Colonic mucosa (tissue), 4 donors: ENCODE data around the gene HOXC10. TPM values are rescaled to one million over a fixed set of nuclear protein-coding genes. Genes with fewer than 3 reads are reported as not detected.

Source experiments
- DNase-seq: peaks from one replicate; pipeline ENCODE4 v3.0.0-alpha.2; 2020
- H3K27ac ChIP-seq: fragments of 200-600 bp; one replicate; pipeline ENCODE4 v1.8.0; 2021
- H3K27me3 ChIP-seq: fragments of 200-600 bp; one replicate; pipeline ENCODE4 v1.8.0; 2021
- H3K36me3 ChIP-seq: fragments of 200-600 bp; one replicate; pipeline ENCODE4 v1.8.0; 2021
- H3K4me1 ChIP-seq: fragments of 200-600 bp; one replicate; pipeline ENCODE4 v1.8.0; 2021; ENCODE audit warnings: mild to moderate bottlenecking
- H3K4me3 ChIP-seq: fragments of 200-600 bp; one replicate; pipeline ENCODE4 v1.8.0; 2021
- H3K9ac ChIP-seq, 2 donors: one replicate each; pipeline ENCODE4 v1.7.0; 2013; ENCODE audit warnings: control low read depth in 2 of 2, low read depth in 2 of 2, low read length in 2 of 2
- H3K9me3 ChIP-seq: fragments of 200-600 bp; one replicate; pipeline ENCODE4 v1.8.0; 2021
- intact Hi-C: fragments of 100-400 bp; cut with DNase I; formaldehyde crosslinking; loops from one replicate; pipeline ENCODE4 v1.14.1; 2022
- total RNA-seq, 2 donors: library from RNA; stranded (reverse); fragmentation: NEBNext Ultra II Directional in 1 of 2; extraction: Animal tissue kit (Norgen Biotek cat#: 25700) in 1 of 2; gene quantifications; one replicate each; pipeline ENCODE4 v1.2.1, GENCODE V29; 2021
- TF ChIP-seq, protein P1 (sequence below): fragments of 200-600 bp; IDR thresholded peaks from one replicate; pipeline ENCODE4 v1.8.0; 2022; ENCODE audit warnings: antibody characterized with exemption, mild to moderate bottlenecking
- donor health status: healthy.
- donor health status: DM: no; HTN: no; CAD: no.
- donor health status: DM: no; HTN: no; CAD: no.

The HOXC10 gene
- total RNA-seq, 2 donors from 2014 or later: not detected

DNA sequence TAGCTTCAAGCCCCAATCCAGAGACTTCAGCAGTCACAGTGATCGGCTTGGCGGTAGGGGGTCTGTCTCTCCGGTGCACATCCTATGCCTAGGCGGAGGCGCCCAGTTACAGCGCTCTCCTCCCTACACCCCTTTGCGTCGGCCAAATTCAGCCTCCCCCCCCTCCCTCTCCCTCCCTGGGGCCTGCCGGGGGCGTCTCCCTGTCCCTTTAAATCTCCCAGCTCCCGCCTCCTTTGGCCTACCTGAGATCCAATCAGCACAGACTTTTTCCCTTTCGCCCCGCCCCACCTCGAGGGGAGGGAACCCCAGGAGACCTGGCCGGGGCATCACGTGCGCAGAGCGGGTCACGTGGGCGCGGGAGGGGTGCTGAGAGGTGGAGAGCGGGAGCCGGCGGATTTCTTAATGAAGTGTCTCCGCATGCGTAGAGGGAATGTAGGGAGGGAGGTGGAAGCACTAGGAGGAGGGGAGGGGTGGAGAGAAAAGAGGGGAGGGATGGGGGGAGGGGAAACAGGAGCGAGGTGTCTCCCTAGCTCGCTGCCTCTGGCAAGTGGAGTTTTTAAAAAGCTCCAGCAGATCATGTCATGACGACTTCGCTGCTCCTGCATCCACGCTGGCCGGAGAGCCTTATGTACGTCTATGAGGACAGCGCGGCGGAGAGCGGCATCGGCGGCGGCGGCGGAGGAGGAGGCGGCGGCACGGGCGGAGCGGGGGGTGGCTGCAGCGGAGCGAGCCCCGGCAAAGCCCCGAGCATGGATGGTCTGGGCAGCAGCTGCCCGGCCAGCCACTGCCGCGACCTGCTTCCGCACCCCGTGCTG lies 46.4 kb upstream of the HOXC10 start, which contains the start of gene HOXC13:
HOXC13 (plus strand) TSS at position 506 of the 815 bp plus-strand sequence; CDS start at position 582, 76 bp downstream.
- no peaks in the 10 kb centered on the region for H3K4me1 ChIP-seq
- TF ChIP-seq, protein P1, sequence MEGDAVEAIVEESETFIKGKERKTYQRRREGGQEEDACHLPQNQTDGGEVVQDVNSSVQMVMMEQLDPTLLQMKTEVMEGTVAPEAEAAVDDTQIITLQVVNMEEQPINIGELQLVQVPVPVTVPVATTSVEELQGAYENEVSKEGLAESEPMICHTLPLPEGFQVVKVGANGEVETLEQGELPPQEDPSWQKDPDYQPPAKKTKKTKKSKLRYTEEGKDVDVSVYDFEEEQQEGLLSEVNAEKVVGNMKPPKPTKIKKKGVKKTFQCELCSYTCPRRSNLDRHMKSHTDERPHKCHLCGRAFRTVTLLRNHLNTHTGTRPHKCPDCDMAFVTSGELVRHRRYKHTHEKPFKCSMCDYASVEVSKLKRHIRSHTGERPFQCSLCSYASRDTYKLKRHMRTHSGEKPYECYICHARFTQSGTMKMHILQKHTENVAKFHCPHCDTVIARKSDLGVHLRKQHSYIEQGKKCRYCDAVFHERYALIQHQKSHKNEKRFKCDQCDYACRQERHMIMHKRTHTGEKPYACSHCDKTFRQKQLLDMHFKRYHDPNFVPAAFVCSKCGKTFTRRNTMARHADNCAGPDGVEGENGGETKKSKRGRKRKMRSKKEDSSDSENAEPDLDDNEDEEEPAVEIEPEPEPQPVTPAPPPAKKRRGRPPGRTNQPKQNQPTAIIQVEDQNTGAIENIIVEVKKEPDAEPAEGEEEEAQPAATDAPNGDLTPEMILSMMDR: no peak
- no peak within 1 kb of the TSS for H3K27ac ChIP-seq
- DNase-seq: peak; percentile 38
- intact Hi-C loops: no loop called here
- H3K36me3 ChIP-seq: no peaks in the 10 kb centered on the region
- no peak within 1 kb of the TSS for H3K9ac ChIP-seq
- peaks cover 87% of the 10 kb centered on the region for H3K27me3 ChIP-seq
- no peaks in the 10 kb centered on the region for H3K9me3 ChIP-seq
- H3K4me3 ChIP-seq: no peak within 1 kb of the TSS

DNA sequence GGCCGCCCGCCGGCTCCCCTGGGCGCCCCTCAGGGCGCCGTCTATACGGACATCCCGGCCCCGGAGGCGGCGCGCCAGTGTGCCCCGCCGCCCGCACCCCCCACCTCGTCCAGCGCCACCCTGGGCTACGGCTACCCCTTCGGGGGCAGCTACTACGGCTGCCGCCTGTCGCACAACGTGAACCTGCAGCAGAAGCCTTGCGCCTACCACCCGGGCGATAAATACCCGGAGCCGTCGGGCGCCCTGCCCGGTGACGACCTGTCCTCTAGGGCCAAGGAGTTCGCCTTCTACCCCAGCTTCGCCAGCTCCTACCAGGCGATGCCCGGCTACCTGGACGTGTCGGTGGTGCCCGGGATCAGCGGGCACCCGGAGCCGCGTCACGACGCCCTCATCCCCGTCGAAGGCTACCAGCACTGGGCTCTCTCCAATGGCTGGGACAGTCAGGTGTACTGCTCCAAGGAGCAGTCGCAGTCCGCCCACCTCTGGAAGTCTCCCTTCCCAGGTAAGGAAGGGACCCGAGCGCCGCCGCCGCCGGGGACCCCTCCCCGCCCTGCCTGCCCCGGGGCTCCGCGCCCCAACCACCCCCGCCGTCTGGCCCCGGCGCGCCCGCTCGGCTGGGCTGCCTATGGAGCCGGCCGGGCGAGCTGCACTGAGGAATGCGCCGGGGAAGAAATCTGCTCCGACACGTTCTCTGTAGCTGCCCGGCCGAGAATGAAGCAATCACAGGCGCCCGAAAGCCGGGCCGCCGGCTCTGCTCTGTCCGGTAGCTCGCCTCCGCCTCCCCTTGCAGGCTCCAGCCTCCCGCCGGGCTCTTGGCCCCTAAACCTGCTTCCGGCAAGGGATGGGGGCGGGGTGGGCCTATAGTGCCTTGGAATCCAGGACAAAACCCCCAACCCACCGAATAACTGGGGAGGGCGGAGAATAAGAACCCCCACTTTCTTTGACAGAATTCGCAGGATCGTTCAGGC lies 45.5 kb upstream of the HOXC10 start:
- no peaks in the 10 kb centered on the region for H3K36me3 ChIP-seq
- no peak overlapping the region for H3K27ac ChIP-seq
- TF ChIP-seq, protein P1: no peak
- no peak overlapping the region for H3K9ac ChIP-seq
- H3K9me3 ChIP-seq: no peaks in the 10 kb centered on the region
- intact Hi-C loops: no loop called here
- no peak overlapping the region for H3K4me3 ChIP-seq
- no peaks in the 10 kb centered on the region for H3K4me1 ChIP-seq
- H3K27me3 ChIP-seq: peaks cover 87% of the 10 kb centered on the region
- no peak for DNase-seq

DNA sequence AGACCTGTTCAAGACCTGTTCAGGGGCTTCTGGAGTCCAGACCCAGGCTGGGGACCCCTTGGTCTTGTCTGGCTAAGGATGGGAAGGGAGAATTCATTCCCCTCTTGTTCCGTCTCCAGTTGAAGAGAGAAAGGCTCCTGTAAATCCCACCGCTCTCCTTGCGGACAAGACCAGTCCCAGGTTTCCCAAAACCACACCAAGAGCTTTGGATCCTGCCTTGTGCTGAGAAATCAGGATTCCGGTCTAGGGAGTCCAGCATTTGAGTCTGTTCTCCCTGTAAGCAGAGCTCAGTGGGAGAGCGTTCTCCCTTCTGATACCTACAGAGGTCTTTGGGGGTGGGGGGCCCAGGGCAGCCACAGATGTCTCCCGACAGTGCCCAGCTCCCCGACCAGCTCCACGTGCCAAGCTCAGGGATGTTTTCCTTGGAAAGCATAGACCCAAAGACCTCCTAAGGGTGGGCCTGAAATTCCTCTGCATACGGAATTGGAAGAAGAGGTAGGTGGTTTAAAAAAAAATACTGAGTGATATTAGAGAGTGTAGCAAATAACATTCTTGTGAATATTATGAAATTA lies 44.4 kb upstream of the HOXC10 start:
- Histone ChIP-seq H3K9me3 (no peaks in the 10 kb centered on the region), H3K27me3 (peaks cover 87% of the 10 kb centered on the region), H3K36me3 (no peaks in the 10 kb centered on the region), H3K9ac (no peak overlapping the region), H3K4me3 (no peak overlapping the region), H3K27ac (no peak overlapping the region), H3K4me1 (no peaks in the 10 kb centered on the region)
- TF ChIP-seq, protein P1: no peak
- DNase-seq: no peak
- intact Hi-C loops: no loop called here

DNA sequence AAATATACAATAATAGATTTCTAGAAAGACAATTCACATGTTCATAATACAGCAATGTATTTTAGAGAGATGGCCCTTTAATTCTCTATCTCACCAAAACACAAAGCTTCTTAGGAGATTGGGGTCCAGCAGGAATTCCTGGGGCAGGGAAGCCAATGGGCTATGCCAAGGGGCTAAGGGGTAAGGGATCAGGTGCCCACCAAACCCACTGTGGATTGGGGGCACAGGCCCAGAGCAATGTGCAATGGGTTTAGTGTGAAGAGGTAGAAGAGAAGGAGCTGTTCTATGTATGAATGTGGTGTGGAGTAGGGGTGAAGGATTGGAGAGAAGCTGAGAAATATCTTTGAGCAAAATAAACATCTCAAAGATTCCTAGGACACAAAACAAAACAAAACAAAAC lies 43.8 kb upstream of the HOXC10 start:
- peaks cover 87% of the 10 kb centered on the region for H3K27me3 ChIP-seq
- H3K27ac ChIP-seq: no peak overlapping the region
- TF ChIP-seq, protein P1: no peak
- H3K9me3 ChIP-seq: no peaks in the 10 kb centered on the region
- H3K4me3 ChIP-seq: no peak overlapping the region
- H3K9ac ChIP-seq: no peak overlapping the region
- intact Hi-C loops: no loop called here
- H3K4me1 ChIP-seq: no peaks in the 10 kb centered on the region
- no peak for DNase-seq
- H3K36me3 ChIP-seq: no peaks in the 10 kb centered on the region

DNA sequence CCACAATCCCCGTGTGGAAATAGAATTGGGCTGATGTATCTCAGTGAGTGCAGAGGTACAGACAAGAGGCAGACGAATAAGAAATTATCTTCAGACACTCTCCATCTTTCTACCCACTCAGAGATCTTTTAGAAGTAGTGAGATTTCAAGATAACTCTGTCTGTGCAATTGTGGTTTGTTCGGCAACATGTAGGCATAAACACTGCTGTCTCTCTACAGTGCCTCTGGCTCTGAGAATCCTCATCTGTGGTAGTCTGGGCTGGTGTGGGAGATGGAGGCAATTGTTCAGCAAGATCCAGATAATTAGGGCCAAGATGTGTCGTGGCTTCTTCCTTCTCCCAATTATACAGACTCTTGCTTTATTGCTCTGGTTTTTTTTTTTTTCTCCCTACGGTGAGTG lies 43.2 kb upstream of the HOXC10 start:
- H3K4me1 ChIP-seq: no peaks in the 10 kb centered on the region
- H3K27ac ChIP-seq: no peak overlapping the region
- no peaks in the 10 kb centered on the region for H3K9me3 ChIP-seq
- H3K9ac ChIP-seq: no peak overlapping the region
- intact Hi-C loops: no loop called here
- no peaks in the 10 kb centered on the region for H3K36me3 ChIP-seq
- peaks cover 87% of the 10 kb centered on the region for H3K27me3 ChIP-seq
- no peak for DNase-seq
- no peak overlapping the region for H3K4me3 ChIP-seq
- TF ChIP-seq, protein P1: no peak
